HCT116 (cell line): ENCODE results near the gene ZYX. TPM values are rescaled to one million over a fixed set of nuclear protein-coding genes. Genes with fewer than 3 reads are reported as not detected.
"Not testable (repeated sequence)": the region's sequence is repeated elsewhere in the genome, so short reads cannot be mapped to it uniquely, and the experiment has no call there.

ENCODE experiments used
- ATAC-seq: fragments of 200-7000 bp; cut with Tn5 transposase; 2 replicates; pipeline ENCODE4 v1.9.1; 2020; ENCODE audit warnings: mild to moderate bottlenecking, moderate library complexity
- BruUV-seq: library from RNA; stranded (reverse); fragments of 400-500 nt; replicated peaks from 2 replicates; lab custom pipeline; 2021; lab: Mats Ljungman, UMichigan
- CTCF ChIA-PET: fragments of 300-600 bp; sonication (Branson Sonifier 250); formaldehyde crosslinking; loops from one replicate; lab custom pipeline; 2021; ENCODE audit warnings: antibody characterized with exemption; lab: Charles Lee
- POLR2A ChIA-PET: fragments of 300-600, 350-600 bp; sonication (Branson Sonifier 250); formaldehyde crosslinking; loops from one replicate; lab custom pipeline; 2021; ENCODE audit warnings: antibody characterized with exemption; lab: Charles Lee
- RAD21 ChIA-PET, 2 experiments: fragments of 300-600 bp; sonication (Branson Sonifier 250); formaldehyde crosslinking; loops; one replicate each; lab custom pipeline; 2023; ENCODE audit warnings: low total read pairs in 2 of 2; ENCODE audit not compliant: uncharacterized antibody in 2 of 2, unreplicated experiment in 2 of 2, low non-redundant PET in 1 of 2; lab: Charles Lee
- DNase-seq: peaks from one replicate; pipeline ENCODE4 v3.0.0-alpha.2; 2010; ENCODE audit warnings: low read depth, low spot score
- H2AFZ ChIP-seq: fragments of 200-600 bp; shearing (Covaris generic), sonication (generic); 2 replicates; pipeline ENCODE4 v1.6.1; 2017; ENCODE audit warnings: low read depth, mixed run types, mixed read lengths, antibody characterized with exemption, low read length; ENCODE audit not compliant: poor library complexity, severe bottlenecking
- H3K27ac ChIP-seq: 2 replicates; pipeline ENCODE4 v1.5.1; 2012; ENCODE audit warnings: low read depth, low read length
- H3K27me3 ChIP-seq: fragments of 200-600 bp; sonication (generic); 2 replicates; pipeline ENCODE4 v1.6.1; 2016; ENCODE audit warnings: mixed run types, low read length, mixed read lengths; ENCODE audit not compliant: insufficient read depth
- H3K36me3 ChIP-seq, 2 experiments: fragments of 200-500 bp in 1 of 2; fragments of 200-600 bp in 1 of 2; sonication (Bioruptor generic) in 1 of 2; sonication (generic) in 1 of 2; 2 replicates each; pipeline versions ENCODE4 v1.5.1 to v1.6.1; 2014 to 2016; ENCODE audit warnings: low read length in 2 of 2, inconsistent platforms in 1 of 2, mixed read lengths in 1 of 2, mixed run types in 1 of 2; ENCODE audit not compliant: insufficient read depth in 2 of 2, control insufficient read depth in 1 of 2
- H3K4me1 ChIP-seq, 2 experiments: fragments of 200-600 bp in 1 of 2; sonication (generic) in 1 of 2; 2 replicates each; pipeline versions ENCODE4 v1.5.1 to v1.6.1; 2012 to 2017; ENCODE audit warnings: low read length in 2 of 2, inconsistent platforms in 1 of 2, mild to moderate bottlenecking in 1 of 2, mixed read lengths in 1 of 2, mixed run types in 1 of 2, moderate library complexity in 1 of 2; ENCODE audit not compliant: insufficient read depth in 2 of 2, control insufficient read depth in 1 of 2
- H3K4me2 ChIP-seq: fragments of 200-600 bp; sonication (generic); 2 replicates; pipeline ENCODE4 v1.6.1; 2017; ENCODE audit warnings: mixed run types, low read length, mixed read lengths
- H3K4me3 ChIP-seq, 2 experiments: fragments of 200-600 bp in 1 of 2; sonication (generic) in 1 of 2; replicated peaks in 1 of 2; 2 replicates each; pipeline ENCODE4 v1.5.1; 2011 to 2016; ENCODE audit warnings: low read length in 2 of 2, control low read depth in 1 of 2, low read depth in 1 of 2, mild to moderate bottlenecking in 1 of 2, mixed read lengths in 1 of 2, mixed run types in 1 of 2
- H3K79me2 ChIP-seq: fragments of 200-600 bp; sonication (generic); 2 replicates; pipeline ENCODE4 v1.6.1; 2017; ENCODE audit warnings: mild to moderate bottlenecking, mixed run types, low read length, moderate library complexity, mixed read lengths; ENCODE audit not compliant: insufficient read depth
- H3K9ac ChIP-seq: fragments of 200-600 bp; sonication (generic); 2 replicates; pipeline ENCODE4 v1.6.1; 2016; ENCODE audit warnings: low read length, mixed read lengths
- H3K9me2 ChIP-seq: fragments of 200-600 bp; sonication (generic), shearing (Covaris generic); 2 replicates; pipeline ENCODE4 v1.6.1; 2017; ENCODE audit warnings: mixed run types, mild to moderate bottlenecking, moderate library complexity; ENCODE audit not compliant: insufficient read depth
- H3K9me3 ChIP-seq, 2 experiments: fragments of 200-500 bp in 1 of 2; fragments of 200-600 bp in 1 of 2; sonication (Bioruptor generic) in 1 of 2; sonication (generic) in 1 of 2; 2 replicates each; pipeline ENCODE4 v1.6.1; 2014 to 2017; ENCODE audit warnings: low read length in 2 of 2, mixed read lengths in 2 of 2, inconsistent platforms in 1 of 2, low read depth in 1 of 2, mild to moderate bottlenecking in 1 of 2, mixed run types in 1 of 2, moderate library complexity in 1 of 2; ENCODE audit not compliant: control insufficient read depth in 1 of 2, insufficient read depth in 1 of 2
- H4K20me1 ChIP-seq: fragments of 200-600 bp; sonication (generic), shearing (Covaris generic); 2 replicates; pipeline ENCODE4 v1.6.1; 2017; ENCODE audit warnings: mixed run types, mild to moderate bottlenecking, moderate library complexity; ENCODE audit not compliant: insufficient read depth
- CBX3 ChIP-seq: IDR thresholded peaks from 2 replicates; pipeline ENCODE4 v1.6.1; 2012; ENCODE audit warnings: low read depth
- CEBPB ChIP-seq: IDR thresholded peaks from 2 replicates; pipeline ENCODE4 v1.6.1; 2012; ENCODE audit warnings: low read depth
- EGR1 ChIP-seq: IDR thresholded peaks from 2 replicates; pipeline ENCODE4 v1.6.1; 2012; ENCODE audit warnings: low read depth
- POLR2A ChIP-seq: IDR thresholded peaks from 2 replicates; pipeline ENCODE4 v1.7.0; 2011; ENCODE audit warnings: borderline replicate concordance; ENCODE audit not compliant: insufficient read depth, insufficient read length; ENCODE audit errors: extremely low read depth
- SP1 ChIP-seq: IDR thresholded peaks from 2 replicates; pipeline ENCODE4 v1.6.1; 2012; ENCODE audit warnings: low read depth
- ZFX ChIP-seq: fragments of 450-650 bp; IDR thresholded peaks from 2 replicates; pipeline ENCODE4 v1.6.1; 2017
- intact Hi-C: fragments of 100-400 bp; cut with micrococcal nuclease; formaldehyde crosslinking; loops from 2 replicates; pipeline ENCODE4 v1.10.0; 2022
- total RNA-seq: library from RNA; stranded (reverse); gene quantifications from one replicate; pipeline ENCODE4 v1.2.1, GENCODE V29; 2021; ENCODE audit not compliant: unreplicated experiment
- TF ChIP-seq, protein P1 (sequence below): IDR thresholded peaks from 2 replicates; pipeline ENCODE4 v1.6.1; 2011; ENCODE audit warnings: mild to moderate bottlenecking, low read length, moderate library complexity; ENCODE audit not compliant: insufficient replicate concordance; ENCODE audit errors: extremely low read depth
- TF ChIP-seq, protein P2 (sequence below): IDR thresholded peaks from 2 replicates; pipeline ENCODE4 v1.6.1; 2012

The ZYX gene
- total RNA-seq, 1 experiment from 2014 or later: 144 TPM

DNA sequence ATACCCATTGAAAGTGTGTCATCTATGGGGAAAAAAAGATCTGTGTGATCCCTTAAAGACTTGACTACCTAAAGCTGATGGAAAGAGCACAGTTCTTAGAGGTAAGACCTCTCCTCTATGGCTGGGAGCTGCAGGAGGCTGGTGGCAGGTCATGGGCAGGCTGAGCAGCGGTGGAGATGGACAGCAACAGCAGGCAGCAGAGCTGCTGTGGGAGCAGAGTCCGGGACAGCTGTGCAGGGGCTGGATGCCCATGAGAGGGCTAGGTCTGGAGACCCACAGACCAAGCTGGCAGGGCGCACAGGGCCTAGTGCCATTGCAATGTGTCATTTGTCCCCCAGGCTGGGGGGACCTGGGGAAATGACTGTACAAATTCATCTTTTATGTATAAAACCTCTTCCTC is 40.9 kb downstream of the ZYX start:
- Histone ChIP-seq H3K9me2 (no peaks in the 10 kb centered on the region), H3K27ac (no peak overlapping the region), H3K79me2 (no peaks in the 10 kb centered on the region), H3K27me3 (no peaks in the 10 kb centered on the region), H3K36me3 (no peaks in the 10 kb centered on the region), H3K4me3 (no peak overlapping the region)
- DNase-seq: no peak
- RAD21 ChIA-PET: no interaction called here
- TF ChIP-seq EGR1: no peak
- TF ChIP-seq SP1: no peak
- no peak for TF ChIP-seq CBX3
- TF ChIP-seq, protein P1, sequence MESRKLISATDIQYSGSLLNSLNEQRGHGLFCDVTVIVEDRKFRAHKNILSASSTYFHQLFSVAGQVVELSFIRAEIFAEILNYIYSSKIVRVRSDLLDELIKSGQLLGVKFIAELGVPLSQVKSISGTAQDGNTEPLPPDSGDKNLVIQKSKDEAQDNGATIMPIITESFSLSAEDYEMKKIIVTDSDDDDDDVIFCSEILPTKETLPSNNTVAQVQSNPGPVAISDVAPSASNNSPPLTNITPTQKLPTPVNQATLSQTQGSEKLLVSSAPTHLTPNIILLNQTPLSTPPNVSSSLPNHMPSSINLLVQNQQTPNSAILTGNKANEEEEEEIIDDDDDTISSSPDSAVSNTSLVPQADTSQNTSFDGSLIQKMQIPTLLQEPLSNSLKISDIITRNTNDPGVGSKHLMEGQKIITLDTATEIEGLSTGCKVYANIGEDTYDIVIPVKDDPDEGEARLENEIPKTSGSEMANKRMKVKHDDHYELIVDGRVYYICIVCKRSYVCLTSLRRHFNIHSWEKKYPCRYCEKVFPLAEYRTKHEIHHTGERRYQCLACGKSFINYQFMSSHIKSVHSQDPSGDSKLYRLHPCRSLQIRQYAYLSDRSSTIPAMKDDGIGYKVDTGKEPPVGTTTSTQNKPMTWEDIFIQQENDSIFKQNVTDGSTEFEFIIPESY: no peak
- TF ChIP-seq, protein P2, sequence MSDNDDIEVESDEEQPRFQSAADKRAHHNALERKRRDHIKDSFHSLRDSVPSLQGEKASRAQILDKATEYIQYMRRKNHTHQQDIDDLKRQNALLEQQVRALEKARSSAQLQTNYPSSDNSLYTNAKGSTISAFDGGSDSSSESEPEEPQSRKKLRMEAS: no peak
- no peak for TF ChIP-seq POLR2A
- no peak for TF ChIP-seq ZFX
- no peak for TF ChIP-seq CEBPB
- TF ChIP-seq, all 23 proteins: peak for 0
- Histone ChIP-seq H3K9ac (no peak overlapping the region), H2AFZ (no peak overlapping the region), H3K4me1 (no peaks in the 10 kb centered on the region), H4K20me1 (no peaks in the 10 kb centered on the region), H3K9me3 (no peaks in the 10 kb centered on the region), H3K4me2 (no peak overlapping the region)
- BruUV-seq: no TSS peak
- ATAC-seq: no peak
- intact Hi-C loops: no loop called here
- POLR2A ChIA-PET: no interaction called here
- CTCF ChIA-PET: no interaction called here

DNA sequence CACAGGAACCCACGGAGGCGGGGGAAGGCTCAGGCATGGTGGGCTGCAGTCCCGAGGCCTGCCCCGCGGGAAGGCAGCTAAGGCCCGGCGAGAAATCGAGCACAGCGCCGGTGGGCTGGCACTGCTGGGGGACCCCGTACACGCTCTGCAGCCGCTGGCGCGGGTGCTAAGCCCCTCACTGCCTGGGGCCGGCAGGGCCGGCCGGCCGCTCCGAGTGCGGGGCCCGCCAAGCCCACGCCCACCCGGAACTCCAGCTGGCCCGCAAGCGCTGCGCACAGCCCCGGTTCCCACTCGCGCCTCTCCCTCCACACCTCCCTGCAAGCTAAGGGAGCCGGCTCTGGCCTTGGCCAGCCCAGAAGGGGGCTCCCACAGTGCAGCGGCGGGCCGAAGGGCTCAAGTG is 43.3 kb downstream of the ZYX start:
- H3K9me2 ChIP-seq, H4K20me1 ChIP-seq, H3K9me3 ChIP-seq, POLR2A ChIA-PET, ATAC-seq, H3K27me3 ChIP-seq, H3K36me3 ChIP-seq, CTCF ChIA-PET, H3K9ac ChIP-seq, H2AFZ ChIP-seq, H3K4me2 ChIP-seq, H3K27ac ChIP-seq, H3K79me2 ChIP-seq, H3K4me1 ChIP-seq, BruUV-seq, intact Hi-C loops, DNase-seq, RAD21 ChIA-PET, H3K4me3 ChIP-seq: not testable (repeated sequence)
